Activated naive CD4-positive, alpha-beta T cell (primary cell): ENCODE results near the gene PSMA2.
A peak's percentile ranks its signal among the peaks of the same experiment; 100 is the strongest.

Experiments used
- DNase-seq, 4 experiments: peaks; one replicate each; lab custom pipeline; 2025; lab: John Stamatoyannopoulos, UW

The PSMA2 gene

DNA sequence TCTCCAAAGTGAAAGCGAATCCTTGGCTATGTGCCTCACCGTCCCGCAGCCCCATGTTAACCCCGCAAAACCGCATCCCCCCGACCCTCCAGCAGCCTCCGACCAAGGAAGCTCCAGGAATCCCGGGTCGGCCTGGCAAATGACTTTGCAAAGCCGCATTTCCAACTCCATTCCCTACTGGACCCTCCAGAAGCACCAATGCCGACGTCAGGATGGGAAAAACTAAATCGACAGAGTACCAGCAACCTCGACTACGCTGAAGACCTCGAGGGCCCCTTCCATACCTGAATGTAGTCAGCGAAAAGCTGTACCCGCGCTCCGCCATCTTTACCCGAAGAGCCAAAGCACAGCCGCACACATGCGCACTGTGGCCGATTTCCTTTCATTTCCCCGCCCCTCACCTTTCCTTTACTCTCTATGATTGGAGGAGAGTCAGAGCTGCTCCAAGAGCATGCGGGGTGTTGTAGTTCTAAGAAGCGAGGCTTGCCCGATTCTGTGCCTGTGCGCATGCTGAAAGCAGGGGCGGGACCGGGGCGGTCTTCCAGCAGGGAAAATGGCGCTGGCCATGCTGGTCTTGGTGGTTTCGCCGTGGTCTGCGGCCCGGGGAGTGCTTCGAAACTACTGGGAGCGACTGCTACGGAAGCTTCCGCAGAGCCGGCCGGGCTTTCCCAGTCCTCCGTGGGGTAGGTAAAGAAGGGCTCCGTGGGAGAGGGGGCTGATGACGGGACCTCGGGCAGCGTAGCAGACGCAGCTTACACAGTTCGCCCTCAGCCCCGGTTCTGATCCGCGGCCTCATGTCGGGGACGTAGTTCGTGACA is at the start of gene PSMA2, which contains the start of gene MRPL32:
Gene PSMA2, minus strand, starts transcription at position 341 of the 818 bp plus-strand sequence. Its CDS starts 16 bp downstream, at position 325.
Gene MRPL32, plus strand, starts transcription at position 543 of the 818 bp plus-strand sequence. Its CDS starts 11 bp downstream, at position 554.
- DNase-seq, result peak; percentile 71 to 89 (median 87)

DNA sequence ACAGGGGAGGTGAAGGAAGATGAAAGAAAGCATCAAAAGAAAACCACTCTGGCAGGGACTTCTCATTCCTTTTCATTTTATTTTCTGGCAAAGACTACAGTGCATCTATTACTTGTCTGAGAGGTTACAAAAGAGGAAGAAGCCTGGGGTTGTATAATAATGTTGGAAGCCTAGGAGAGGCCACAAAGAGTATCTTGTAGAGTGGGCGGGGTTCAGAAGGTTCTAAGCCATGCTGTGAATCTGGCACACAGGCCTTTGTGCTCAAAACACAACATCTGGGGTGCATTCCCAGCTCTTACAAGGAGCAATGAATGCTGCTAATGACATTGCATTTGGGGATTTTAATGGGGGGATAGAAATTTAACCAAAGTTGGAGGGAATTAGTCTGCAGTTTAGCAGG is 49.6 kb upstream of the PSMA2 start:
- no peak for DNase-seq

GRCh38 chr7:42980514-42980913 is 48.5 kb upstream of the PSMA2 start:
- DNase-seq, result no peak

- no peak for DNase-seq
Measured at GRCh38 chr7:42980084-42980483, 48.1 kb upstream of the PSMA2 start.

- DNase-seq, result no peak
Measured at GRCh38 chr7:42978496-42978895, 46.5 kb upstream of the PSMA2 start.

DNA sequence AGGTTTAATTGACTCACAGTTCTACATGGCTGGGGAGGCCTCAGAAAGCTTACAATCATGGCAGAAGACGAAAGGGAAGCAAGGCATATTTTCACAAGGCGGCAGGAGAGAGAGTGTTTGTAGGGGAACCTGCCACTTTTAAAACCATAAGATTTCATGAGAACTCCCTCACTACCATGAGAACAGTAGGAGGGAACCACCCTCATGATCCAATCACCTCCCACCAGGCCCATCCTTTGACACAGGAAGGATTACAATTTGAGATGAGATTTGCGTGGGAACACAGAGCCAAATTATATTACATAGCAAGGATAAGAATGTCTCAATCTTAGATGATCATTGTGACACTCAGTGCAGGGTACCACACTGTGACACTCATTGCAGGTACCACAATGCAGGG is 44.4 kb upstream of the PSMA2 start:
- DNase-seq, result no peak

DNA sequence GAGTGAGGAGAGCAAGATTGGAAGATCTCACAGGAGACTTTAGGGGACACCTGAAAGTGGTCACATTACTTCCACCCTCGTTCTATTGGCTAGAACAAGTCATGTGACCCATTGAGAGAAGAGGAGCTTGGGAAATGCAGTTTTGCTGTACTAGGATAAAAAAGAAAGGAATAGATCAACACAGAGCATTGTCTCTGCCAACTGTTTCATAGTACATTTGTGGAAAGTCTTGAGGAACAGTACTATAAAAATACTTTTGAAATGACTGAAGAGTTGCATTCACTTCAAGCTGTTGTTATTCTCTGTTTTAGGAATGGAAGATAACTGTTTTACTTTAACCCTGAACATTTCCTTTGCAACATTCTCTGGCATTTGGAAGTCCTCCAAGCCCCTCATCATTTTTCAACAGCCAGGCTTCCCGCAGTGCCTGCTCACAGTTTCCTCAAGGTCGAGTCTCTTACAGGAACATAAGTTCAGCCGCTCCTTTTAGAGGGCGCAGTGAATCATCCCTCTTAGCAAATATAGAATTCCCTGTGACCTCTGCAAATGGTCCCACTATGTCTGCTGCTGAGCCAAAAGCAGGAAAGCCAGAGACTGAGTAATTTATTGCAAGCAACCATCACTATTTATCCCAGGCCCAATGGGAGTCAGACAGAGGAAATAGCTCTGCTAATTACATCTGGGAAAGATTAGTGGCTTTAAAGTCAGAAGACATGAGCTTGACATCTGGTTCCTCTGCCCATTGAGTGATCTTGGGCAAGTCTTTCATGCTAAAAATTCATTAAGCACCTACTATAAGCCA is 40.9 kb upstream of the PSMA2 start:
- DNase-seq, result no peak

GRCh38 chr7:42967391-42967790 is 35.4 kb upstream of the PSMA2 start:
- no peak for DNase-seq

DNA sequence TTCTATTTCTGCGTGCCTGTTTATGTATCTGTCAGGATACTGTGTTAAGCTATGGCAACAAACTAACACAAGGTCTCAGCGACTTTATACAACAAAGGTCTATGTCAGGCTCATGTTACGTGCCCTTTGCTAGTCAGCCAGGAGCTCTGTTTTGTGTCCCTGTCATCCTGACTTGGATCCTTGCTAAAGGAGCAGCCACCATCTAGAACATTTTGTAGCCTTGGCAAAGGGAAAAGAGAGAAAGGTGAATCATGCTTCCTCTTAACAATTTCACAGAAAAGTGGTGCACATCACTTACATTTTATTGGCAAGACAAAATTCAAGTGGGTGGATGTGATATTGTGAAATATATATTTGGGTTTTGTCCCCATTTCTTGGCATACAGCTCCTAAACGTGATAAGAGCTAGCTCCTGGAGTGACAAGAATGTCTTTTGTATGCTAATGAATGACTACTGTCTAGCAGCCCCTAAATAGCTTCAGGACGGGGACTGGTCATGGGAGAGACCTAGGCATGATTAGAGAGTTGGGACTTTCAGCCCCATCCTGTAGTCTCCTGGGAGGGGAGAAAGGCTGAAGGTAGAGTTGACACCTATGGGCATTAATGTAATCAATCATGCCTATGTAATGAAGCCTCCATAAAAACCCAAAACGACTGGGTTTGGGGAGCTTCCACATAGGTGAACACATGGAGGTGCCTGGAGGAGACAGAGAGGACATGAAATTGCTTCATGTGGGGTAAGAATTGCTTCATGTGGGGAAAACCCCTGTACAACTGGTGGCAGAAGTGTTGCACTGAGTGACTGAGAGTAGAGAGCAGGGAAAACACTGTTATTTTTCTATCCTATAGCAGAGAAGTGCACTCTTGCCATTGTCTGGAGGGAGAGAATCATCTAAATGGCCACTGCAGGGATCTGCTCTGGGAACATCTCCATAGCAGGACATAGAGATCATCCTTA is 33.2 kb upstream of the PSMA2 start:
- DNase-seq, result no peak

- no peak for DNase-seq
Measured at GRCh38 chr7:42964293-42964692, 32.3 kb upstream of the PSMA2 start.

DNA sequence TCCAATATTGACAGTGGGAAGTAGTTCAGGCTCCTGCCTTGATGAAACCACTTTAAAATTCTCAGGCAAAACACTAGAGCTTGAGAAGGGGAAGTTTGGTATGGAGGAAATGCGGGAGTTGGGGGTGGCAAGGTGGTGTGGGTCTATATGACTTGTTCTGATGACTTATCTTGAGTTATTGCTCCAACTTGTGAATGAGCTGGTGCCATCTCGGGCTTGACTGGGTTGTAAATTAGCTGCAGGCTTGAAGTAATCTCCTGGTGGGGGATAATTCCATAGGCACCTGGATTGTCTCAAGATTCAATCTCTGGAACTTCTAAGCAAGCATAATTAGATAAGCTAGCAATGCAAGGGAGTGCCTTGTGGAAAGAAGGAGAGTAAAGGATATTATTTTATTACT is 29.2 kb upstream of the PSMA2 start:
- DNase-seq, result no peak

DNA sequence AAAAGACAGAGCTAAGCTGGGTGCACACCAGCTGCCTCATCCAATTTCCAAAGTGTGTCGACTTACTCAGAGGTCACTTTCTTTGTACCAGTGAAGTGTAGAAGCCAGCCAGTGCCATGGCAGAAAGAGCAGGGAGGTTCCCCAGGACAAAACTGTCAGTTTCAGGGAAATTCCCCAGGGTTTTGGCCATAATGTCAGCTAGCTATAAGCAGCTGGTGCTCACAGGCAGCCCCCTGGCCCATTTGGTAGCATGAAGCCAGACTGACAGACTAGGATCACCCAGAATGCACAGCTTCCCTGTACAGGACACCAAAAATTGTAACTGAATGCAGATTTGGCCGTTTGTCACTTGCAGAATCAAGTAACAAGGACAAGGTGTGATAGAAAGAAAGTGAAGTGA is 28.8 kb upstream of the PSMA2 start:
- no peak for DNase-seq

GRCh38 chr7:42959549-42959948 is 27.6 kb upstream of the PSMA2 start:
- no peak for DNase-seq

GRCh38 chr7:42956062-42956461 is 24.1 kb upstream of the PSMA2 start:
- DNase-seq, result no peak

DNA sequence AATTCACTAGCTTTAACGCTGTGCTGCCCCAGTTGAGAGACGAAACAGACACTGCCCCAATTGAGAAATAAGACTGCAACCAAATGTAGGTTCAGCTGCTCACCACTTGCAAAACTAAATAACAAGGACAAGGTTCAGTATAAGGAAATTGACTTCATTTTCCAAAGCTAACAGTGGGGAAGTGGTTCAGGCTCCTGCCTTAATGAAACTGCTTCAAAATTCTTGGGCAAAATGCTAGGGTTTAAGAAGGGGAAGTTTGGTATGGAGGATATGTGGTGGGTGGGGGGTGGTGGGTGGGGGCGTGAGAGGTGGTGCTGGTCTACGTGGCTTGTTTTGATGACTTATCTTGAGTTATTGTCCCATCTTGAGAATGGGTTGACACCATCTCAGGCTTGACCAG is 22.0 kb upstream of the PSMA2 start:
- no peak for DNase-seq

- DNase-seq, result no peak
Measured at GRCh38 chr7:42952328-42952727, 20.4 kb upstream of the PSMA2 start.

- DNase-seq, result no peak
Measured at GRCh38 chr7:42950417-42950816, 18.4 kb upstream of the PSMA2 start.

GRCh38 chr7:42947521-42947920 is 15.5 kb upstream of the PSMA2 start:
- no peak for DNase-seq

GRCh38 chr7:42946627-42946950 is 14.6 kb upstream of the PSMA2 start:
- no peak for DNase-seq

- DNase-seq, result no peak
Measured at GRCh38 chr7:42945821-42946626, 14.1 kb upstream of the PSMA2 start.
